Endothelial cell of umbilical vein (primary cell): ENCODE results near the gene CD200R1L.

Source experiments
- CTCF ChIP-seq, 2 donors: IDR thresholded peaks; 1 replicate in 1 of 2; 2 replicates in 1 of 2; pipeline ENCODE4 v1.5.1; 2011; ENCODE audit warnings: low read length in 2 of 2, mild to moderate bottlenecking in 2 of 2, moderate library complexity in 2 of 2, control low read depth in 1 of 2, inconsistent platforms in 1 of 2, low read depth in 1 of 2; ENCODE audit not compliant: insufficient read depth in 1 of 2; ENCODE audit errors: extremely low read depth in 1 of 2
- MYC ChIP-seq: IDR thresholded peaks from one replicate; pipeline ENCODE4 v1.6.1; 2011; ENCODE audit warnings: mild to moderate bottlenecking, low read depth, low read length
- POLR2A ChIP-seq: IDR thresholded peaks from 2 replicates; pipeline ENCODE4 v1.6.1; 2012; ENCODE audit warnings: low read depth, mild to moderate bottlenecking, control low read depth, low read length

DNA sequence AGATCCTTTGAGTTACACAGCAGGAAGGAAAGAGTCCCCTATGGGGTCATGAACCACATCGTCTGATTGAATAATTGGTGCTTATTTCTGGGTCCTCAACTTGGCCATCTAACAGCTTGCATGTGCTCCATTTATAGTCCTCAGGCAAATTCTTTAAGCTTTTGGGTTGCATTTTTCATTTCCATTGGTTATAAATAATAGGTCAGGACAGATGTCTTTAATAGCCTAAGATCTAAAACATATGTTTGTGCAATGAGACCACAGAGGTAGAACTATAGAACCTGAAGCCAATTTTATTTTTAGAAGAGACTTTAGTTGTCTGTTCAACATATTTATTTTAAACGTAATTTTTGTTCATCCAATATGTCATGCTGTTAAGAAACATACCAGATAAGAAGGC, 43.2 kb downstream of the CD200R1L start:
- no peak for TF ChIP-seq MYC
- TF ChIP-seq POLR2A, result no peak
- no peak for TF ChIP-seq CTCF (IDR thresholded peaks at IDR 0.05; ENCODE audit: extremely low read depth in 1 of 2, insufficient read depth in 1 of 2, low read depth in 1 of 2, low read length in 2 of 2)
